Stimulated activated CD4-positive, alpha-beta T cell treated with anti-CD3 and anti-CD28 coated beads, Interleukin-12 subunit alpha, Interleukin-12 subunit beta, amount 100 ng/mL, for 24 hours (primary cell): ENCODE results near the gene GHSR.
A peak's percentile ranks its signal among the peaks of the same experiment; 100 is the strongest.

Experiments used
- DNase-seq, 2 experiments: peaks; one replicate each; pipeline ENCODE4 v3.0.0-alpha.2; 2020; ENCODE audit warnings: low read depth in 2 of 2

The GHSR gene, protein sequence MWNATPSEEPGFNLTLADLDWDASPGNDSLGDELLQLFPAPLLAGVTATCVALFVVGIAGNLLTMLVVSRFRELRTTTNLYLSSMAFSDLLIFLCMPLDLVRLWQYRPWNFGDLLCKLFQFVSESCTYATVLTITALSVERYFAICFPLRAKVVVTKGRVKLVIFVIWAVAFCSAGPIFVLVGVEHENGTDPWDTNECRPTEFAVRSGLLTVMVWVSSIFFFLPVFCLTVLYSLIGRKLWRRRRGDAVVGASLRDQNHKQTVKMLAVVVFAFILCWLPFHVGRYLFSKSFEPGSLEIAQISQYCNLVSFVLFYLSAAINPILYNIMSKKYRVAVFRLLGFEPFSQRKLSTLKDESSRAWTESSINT

DNA sequence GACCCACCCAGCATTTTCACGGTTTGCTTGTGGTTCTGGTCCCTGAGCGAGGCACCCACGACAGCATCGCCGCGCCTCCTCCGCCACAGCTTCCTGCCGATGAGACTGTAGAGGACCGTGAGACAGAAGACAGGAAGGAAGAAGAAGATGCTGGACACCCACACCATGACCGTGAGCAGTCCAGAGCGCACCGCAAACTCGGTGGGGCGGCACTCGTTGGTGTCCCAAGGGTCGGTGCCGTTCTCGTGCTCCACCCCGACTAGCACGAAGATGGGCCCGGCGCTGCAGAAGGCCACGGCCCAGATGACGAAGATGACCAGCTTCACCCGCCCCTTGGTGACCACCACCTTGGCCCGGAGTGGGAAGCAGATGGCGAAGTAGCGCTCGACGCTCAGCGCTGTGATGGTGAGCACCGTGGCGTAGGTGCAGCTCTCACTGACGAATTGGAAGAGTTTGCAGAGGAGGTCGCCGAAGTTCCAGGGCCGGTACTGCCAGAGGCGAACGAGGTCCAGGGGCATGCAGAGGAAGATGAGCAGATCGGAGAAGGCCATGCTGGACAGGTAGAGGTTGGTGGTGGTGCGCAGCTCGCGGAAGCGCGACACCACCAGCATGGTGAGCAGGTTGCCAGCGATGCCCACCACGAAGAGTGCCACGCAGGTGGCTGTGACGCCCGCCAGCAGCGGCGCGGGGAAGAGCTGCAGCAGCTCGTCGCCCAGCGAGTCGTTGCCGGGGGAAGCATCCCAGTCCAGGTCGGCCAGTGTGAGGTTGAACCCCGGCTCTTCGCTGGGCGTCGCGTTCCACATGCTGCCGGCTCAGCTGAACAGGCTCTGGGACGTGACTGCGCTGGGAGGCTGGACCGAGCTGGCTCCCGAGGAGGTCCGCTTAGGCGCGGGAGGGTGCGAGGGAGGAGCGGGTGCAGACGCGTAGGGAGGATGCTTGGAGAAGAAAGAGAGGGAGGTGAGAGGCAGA lies at the start of gene GHSR:
TSS of gene GHSR (minus strand) at position 846 of the 969 bp plus-strand sequence. CDS start at position 803, 43 bp downstream.
- DNase-seq = no peak

DNA sequence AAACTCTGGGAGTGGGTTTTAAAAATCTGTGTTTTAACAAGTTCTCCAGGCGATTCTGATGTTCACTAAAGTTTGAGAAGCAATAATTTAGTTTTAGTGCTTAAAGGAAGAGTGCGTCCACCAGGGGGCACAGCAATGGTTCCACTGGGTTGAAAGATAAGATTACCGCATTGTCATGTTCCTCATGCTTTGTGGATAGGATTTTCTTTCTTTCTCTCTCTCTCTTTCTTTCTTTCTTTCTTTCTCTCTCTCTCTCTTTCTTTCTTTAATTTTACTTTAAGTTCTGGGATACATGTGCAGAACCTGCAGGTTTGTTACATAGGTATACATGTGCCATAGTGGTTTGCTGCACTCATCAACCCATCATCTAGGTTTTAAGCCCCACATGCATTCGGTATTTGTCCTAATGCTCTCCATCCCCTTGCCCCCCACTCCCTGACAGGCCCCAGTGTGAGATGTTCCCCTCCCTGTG lies 42.0 kb upstream of the GHSR start:
- DNase-seq = peak; percentile 58 to 79

DNA sequence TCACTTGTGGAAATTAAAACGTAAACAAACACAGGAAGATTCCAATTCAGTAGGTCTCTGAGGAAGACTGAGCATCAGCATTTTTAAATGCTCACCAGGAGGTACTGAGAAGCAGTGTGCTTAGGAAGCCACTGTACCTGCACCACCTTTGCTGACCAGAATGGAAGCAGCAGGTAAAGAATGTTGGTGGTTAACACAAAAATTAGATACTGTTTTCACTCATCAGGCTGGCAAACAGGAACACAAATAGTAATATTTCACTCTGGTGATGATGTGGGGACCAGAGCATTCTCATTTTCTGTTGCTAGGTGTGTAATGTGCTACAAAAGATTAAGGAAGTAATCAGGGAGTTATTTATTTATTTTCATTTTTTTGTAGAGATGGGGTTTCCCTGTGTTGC lies 29.9 kb upstream of the GHSR start:
- no peak for DNase-seq

DNA sequence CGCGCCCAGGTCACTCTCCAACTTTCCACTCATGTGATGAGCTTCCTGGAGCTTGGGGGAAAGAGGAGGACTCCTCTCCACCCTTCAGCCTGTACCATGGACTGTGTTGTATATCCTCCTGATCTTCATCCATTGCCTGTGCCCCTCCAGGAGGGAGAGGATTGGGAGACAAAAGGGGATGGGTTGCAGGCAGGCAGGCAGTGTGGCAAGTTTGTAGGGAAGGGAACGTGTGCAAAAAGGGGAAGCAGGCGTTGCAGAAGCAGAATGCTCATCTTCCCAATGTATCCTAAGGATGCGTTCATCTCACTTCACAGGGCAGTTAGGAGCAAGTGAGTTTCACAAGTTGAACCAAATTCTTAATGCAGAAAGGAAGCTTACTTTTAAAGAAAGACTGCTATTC lies 28.1 kb upstream of the GHSR start:
- no peak for DNase-seq

DNA sequence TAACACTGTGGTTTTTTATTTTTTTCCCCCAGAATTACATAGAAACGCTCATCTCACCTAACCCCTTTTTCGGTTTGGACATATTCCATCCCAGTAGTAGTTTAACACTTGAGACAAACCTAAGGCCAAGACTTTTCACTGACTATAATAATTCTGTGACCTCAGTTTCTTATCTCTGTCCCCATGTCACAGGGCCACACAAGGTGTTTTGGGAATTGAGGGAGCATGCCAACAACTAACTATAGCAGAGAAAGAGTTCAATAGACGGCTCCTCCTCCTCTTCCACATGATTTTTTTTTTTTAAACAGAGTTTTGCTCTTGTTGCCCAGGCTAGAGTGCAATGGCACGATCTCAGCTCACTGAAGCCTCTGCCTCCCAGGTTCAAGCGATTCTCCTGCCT lies 27.4 kb upstream of the GHSR start:
- no peak for DNase-seq

DNA sequence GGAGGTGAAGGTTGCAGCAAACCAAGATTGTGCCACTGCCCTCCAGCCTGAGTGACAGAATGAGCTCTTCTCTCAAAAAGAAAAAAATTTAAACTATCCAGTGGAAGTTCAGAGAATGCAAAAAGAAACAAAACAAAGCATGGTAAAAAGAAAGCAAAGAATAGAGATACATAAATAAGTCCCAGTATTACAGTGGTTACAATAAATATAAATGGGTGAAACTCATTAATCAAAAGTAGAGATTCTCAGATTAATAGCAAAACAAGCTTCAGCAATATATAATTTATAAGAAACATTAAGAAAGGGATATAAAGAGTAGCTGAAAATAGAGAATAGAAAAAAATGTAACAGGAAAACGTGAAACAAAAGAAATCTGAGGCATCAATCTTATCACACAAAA lies 23.6 kb upstream of the GHSR start:
- DNase-seq = no peak

DNA sequence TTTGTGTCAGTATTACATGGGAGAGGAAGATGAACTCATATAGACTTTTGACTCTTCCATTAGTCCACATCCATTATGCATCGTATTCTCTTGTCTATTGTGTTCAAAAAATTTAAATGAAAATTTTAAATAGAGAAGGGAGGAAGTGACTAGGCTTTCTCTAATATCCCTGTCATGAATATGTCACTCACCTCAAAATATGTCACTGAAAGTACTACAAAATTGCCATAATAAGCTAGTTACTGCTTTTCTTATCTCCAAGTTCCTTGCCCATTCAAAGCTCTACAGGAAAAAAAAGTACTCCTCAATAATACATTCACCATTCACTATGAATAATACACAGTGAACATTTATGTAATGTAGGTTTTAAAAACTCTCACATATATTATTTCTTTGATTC lies 22.3 kb upstream of the GHSR start:
- DNase-seq = no peak

DNA sequence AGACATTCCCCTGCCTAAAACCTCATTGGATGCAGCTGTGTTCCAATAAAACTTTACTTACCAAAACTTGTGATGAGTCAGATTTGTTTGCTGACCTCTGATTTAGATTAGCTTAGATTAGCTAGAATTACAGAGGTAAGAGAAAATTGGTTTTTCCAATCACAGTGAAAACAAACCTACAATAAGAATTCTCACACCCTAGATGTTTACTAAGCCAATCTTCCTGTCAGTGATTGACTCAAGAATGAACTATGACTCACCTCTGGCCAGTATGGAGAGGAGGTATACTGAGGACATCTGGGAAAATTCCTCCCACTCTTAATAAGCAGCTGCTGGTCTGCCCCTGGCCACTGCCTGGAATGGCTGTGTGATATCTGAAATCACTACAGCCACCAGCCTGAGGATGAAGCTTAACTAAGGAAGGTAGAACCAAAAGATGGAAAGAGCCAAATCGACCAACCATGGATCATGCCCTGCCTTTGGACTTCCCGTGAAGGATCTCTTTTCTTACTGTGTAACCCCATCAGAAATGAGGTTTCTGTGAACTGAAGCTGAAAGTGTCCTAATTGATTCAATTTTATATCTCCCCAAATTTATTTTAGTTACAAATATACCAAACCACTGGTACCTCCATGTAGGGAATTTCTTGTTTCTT lies 19.0 kb upstream of the GHSR start:
- no peak for DNase-seq

DNA sequence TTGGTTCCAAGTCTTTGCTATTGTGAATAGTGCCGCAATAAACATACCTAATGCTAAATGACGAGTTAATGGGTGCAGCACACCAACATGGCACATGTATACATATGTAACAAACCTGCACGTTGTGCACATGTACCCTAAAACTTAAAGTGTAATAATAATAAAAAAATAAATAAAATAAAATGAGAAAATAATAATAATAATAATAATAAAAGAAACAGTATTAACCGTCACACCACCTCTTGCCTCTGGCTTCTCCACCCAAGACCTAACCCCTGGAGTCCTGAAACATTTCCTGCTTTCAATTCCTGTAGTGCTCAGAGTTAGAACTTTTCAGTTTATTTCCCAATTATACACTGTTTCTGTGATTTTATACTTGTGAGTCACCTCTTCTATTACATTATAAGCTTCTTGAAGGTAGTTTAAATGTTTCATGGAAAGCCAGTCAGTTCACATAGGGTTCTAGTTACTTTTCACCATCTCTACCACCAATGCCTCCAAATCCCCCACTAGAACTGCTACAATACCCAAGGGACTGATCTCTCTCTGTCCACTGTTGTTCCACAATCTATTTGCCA lies 18.4 kb upstream of the GHSR start:
- no peak for DNase-seq

DNA sequence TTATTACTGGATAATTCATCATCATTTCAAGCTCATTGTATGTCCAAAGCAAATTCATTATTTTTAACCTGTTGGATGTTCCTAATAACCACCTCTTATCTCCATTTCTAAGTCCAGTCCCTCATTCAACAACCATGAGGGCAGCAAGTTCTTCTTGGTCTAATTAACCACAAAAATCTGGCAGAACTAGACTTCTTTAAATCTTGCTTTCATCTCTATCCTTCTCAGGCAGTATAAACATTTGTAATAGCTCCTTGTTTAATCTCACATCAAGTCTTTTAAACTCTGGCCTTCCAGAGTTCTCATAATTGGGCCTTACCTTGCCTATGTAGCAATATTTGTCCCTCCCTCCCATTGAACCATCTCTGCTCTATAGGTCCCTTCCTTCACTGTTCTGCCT lies 17.0 kb upstream of the GHSR start:
- DNase-seq = no peak

DNA sequence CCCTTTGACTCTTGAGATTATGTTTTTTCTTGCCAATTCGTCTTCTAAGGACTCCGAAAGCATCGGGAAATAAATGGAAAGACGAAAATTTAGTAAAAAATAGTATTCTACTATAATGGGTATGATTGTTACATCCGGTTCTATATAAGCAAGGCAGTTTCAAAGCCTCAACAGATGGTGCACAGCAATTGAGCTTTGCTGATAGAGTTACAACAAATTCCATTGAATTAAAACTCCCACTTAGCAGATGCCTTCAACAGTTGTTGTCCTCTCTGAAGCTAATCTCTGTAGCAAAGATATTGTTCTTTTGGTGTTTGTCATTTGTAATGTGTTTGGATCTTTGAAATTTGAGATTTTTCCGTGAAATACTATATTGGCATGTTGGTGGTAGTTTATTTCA lies 16.1 kb upstream of the GHSR start:
- no peak for DNase-seq

DNA sequence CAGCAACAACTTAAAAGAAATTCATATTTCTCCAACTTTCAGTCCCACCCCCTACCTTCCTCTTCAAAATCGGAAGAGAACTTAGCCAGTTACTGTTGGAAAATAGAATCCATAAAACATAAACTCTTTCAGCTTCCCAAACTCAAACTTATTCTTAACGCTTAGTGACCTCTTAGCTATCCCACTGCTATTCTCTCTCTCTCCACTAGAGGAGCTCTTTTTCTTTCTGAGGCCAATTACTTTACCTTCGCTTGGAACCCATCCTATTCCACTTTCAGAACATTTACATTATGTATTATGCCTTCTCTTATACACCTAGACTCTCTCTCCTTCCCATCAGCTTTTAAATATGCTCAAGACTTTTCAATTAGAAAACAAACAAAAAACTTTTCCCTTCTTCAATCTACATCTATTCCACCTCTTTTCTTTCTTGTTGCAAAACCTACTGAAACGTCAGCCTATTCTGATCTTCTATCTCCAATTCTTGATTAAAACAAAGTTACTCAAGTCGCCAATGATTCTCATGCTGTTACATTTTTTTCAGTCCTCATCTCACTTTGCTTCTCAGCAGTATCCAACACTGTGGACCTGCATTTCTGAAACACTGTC lies 13.4 kb upstream of the GHSR start:
- no peak for DNase-seq

DNA sequence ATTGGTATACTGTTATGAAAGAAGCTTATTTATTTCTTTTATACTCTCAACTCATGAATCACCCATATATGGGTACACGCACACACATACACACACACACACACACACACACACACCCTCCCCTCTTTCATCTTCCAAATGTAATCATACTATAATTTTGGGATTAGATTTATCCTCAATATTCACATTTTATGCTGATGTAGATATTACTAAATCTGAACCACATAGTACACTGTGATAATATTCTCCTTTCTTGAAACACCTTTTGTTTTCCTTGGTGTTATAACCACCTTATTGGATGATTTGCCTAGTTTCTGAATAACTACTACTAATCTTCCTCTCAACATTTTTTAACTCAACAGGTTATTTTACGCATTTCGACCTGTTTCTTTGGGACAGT lies 8.1 kb upstream of the GHSR start:
- no peak for DNase-seq

DNA sequence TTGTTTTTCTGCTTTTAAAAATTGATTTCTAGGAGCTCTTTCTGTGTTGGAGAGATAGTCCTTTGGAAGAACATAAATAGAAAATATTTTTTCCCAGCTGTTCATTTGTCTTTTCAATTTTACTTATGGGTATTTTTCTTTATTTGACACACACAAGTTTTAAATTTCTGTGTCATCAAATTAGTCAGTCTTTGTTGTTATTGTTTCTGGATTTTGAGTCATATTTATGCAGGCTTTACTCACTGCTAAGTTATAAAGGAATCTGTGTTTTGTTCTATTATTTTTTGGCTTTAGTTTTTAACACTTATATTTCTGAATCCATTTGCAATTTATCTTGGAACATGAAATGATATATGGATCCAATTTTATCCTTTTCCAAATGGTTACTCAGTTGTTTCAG lies 5.9 kb upstream of the GHSR start:
- DNase-seq = no peak

DNA sequence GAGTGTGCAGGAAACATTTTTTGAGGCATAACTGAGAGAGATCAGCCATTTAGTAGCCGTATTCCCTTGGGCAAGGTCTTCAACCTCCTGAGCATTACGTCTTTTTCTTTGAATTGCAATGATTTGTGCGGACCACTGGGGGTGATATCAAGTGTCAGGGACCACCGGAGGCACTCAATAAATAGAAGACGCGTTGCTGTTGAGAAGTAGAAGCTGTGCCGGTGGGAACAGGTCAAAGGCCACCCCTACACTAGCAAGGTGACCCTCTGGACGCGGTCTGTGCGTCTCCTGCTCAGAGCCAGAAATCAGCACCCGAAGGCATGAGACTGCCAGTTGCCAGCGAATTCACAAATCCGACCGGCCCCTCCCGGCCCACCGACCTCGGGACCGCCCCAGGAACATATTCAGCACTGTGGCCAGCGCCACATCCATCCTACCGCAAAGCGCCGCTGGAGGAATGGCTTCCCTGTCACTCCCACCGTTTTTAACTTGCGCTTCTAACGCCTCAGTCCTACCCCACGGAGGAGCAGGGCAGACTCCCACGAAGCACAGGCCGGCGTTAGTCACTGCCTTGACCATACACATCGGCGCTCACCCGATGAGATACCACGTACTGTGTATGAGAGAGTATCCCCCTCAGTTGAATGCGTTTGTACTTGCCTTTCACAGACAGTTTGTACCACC lies 1.4 kb upstream of the GHSR start:
- DNase-seq = peak in 1 of 2 experiments; percentile 2

DNA sequence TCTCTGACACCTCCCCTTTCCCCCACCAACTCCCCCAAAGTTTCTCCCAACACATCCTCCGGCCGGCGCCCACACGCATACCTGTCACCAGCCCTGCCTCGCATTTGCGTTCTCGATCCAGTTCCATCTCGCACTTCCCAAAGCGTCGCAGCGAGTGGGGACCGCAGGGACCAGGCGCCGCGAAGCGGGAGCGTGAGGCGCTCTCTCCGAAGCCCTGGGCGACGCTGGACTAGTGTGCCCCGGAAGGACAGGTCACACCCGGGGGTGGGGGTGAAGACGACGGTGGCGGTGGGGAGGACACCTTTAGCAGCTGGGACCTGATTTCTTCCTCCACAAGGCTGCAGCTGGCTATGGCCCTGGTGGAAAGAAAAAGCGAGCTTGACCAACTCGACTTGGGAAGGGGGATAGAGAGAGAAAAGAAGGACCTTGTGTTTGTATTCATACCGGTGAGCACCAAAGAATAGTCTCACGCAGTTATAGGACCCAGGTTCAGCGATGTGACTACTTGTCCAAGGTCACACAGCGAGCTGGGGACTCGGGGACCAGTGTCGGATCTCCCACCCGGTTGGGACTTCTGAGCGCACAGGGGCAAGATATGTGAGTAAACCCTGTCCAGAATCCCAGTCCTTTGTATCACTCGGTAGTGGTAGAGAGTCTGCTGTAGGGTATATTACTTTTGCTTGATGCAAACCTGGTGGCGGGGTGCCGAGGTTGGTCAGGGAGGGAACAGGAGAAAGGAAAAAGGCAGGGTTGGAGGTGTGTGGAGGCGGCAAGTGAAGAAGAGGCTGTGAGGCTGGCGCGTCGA lies 607 bp upstream of the GHSR start:
- DNase-seq = no peak

DNA sequence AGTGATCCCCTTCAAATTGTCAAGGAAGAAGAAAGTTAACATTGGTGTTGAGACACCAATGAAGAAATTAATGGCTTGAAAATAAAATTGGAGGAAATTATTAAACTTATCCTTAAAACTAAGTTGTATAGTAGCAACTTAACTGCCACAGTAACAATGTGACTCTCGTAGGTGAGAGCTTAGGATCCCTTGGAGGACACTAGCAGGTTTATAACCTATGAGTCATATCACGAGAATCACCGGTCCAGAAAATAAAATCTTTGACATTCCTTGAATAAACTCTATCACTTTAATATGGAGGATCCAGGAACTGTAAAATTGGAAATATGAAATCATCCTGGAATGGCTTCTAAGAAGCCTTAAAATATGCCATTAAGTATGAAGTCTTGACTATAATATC lies 2.1 kb downstream of the GHSR start:
- no peak for DNase-seq

DNA sequence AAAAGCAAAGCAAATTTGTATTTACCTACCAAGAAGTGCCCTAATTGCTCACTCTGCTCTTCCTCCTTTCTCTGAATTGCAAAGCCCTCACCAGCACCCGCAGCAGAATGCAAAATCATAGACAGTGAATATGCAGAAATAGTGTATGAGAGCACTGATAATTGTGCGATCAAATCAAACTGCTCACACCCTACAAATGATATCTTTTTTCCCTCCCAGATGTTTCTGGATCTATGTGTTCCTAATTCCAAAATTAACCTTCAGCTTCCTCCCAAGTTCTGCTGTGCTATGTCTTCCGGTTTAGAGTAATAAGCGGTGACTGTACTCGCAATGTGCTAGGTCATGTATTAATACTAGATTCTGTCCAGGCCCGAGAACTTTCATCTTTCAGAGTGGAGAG lies 3.4 kb downstream of the GHSR start:
- DNase-seq = no peak

DNA sequence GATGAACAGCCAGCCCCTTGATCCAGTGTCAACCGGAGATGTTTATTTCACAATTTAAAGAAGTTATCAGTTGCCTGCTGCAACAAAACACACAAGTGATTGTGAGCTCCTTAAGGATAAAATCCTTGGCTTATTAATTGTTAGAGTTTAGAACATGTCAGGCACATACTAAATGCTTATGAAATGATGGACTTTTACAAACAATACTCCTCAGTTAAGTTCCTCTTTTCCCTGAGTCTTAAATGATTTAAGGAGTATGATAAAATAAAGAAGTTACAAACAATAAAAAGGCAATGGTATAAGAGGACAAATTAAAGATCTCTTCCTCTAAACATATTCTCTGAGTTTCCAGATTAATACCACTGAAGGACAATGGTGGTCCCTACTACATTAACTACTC lies 5.7 kb downstream of the GHSR start:
- DNase-seq = no peak

DNA sequence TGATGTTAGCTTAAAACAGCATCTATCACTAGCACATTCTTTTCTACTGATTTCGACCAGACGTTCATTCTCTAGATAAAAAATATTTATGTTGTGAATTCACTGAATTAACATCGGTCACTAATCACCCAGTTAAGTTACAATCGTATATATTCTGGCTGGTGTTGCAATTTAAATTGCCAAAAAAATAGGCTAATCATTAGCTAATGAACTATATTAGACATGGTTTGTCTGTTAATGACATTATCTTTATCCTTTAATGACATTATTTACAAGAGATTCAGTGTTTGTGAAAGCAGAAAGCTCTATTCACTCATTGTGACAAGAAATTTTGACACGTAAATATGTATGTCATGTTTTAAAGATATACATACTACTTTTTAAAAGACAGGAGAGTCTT lies 6.7 kb downstream of the GHSR start:
- DNase-seq = no peak
